ENCODE measurements around the gene PPP2R3B. TPM values are rescaled to one million over a fixed set of nuclear protein-coding genes. Genes with fewer than 3 reads are reported as not detected.

Gene PPP2R3B
- total RNA-seq, 6 experiments from 2014 or later = 11.7 to 20.5 (median 13.9) TPM

DNA sequence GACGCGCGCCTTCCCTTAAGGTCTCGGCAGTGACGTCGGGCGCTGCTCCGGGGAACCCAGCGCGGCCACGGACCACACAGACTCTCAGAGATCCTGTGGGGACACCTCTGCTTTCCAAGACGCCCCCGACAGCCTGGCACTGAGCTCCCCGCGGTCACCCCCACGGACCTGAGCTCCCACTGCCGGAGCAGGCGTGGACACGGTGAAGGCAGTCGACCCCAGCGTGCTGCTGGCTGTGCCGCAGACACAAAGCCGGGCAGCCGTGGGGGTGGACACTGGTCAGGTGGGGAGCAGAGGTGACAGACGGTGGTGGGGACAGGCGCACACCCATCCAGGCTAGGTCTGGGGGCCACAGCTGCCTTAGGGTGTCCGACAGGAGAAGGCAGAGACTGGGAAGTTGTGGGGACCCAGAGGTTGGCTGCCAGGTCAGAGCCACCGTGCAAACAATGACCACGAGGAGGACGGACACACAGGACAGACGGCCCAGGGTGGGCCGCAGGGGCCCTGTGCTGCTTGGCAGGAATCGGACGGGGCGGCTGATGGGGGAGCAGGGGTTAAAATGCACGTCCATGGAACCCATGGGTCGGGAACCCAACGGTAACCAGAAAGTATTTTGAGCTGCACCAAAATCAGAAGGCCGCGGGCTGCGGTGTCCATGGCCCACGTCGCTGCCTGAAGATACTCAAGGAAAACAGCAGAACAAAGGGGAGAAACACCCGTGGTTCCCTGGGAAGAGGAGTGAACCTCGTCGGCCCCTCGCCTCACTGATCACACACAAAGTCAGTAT, 51.5 kb downstream of the PPP2R3B start:
- TF ChIP-seq, protein P1, sequence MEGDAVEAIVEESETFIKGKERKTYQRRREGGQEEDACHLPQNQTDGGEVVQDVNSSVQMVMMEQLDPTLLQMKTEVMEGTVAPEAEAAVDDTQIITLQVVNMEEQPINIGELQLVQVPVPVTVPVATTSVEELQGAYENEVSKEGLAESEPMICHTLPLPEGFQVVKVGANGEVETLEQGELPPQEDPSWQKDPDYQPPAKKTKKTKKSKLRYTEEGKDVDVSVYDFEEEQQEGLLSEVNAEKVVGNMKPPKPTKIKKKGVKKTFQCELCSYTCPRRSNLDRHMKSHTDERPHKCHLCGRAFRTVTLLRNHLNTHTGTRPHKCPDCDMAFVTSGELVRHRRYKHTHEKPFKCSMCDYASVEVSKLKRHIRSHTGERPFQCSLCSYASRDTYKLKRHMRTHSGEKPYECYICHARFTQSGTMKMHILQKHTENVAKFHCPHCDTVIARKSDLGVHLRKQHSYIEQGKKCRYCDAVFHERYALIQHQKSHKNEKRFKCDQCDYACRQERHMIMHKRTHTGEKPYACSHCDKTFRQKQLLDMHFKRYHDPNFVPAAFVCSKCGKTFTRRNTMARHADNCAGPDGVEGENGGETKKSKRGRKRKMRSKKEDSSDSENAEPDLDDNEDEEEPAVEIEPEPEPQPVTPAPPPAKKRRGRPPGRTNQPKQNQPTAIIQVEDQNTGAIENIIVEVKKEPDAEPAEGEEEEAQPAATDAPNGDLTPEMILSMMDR (IDR thresholded peaks at IDR 0.05) = no peak
- no peaks in the 10 kb centered on the region for H3K4me1 Mint-ChIP-seq (ENCODE audit: low read depth)
- H3K4me3 Mint-ChIP-seq = no peak overlapping the region
- H3K27me3 Mint-ChIP-seq (ENCODE audit: insufficient read depth) = peaks cover 7% of the 10 kb centered on the region
- peaks cover 35% of the 10 kb centered on the region for H3K36me3 Mint-ChIP-seq (ENCODE audit: low read depth)
- no peak overlapping the region for H3K27ac Mint-ChIP-seq
- DNase-seq = no peak
- H3K9me3 Mint-ChIP-seq = peaks cover 18% of the 10 kb centered on the region

DNA sequence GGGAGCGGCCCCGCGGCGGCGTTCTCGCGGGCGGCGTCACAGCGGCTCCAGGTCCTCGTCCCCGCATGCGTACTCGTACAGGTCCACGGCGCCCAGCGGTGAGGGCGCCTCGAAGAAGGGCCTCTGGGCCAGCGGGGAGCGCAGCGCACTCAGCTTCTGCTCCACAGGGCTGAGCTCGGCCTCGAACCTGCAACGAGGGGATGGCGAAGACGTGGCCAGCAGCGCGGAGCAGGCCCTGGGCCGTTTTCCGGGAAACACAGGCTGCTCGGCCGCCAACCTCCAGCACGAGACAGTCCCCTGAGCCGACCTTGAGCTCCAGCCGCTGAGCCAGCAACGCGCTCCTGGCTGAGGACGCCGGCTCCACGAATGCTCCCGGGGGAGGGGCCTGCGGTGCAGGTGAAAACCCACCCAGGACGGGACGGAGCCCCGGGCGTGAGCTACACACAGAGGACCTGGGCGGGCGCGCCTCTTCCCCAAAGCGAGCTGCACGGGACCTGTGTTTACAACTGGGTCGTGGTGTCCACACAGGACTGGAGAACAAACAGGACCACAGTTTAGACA, 52.3 kb downstream of the PPP2R3B start:
- H3K27ac Mint-ChIP-seq = no peak overlapping the region
- peaks cover 35% of the 10 kb centered on the region for H3K36me3 Mint-ChIP-seq (ENCODE audit: low read depth)
- peaks cover 8% of the 10 kb centered on the region for H3K27me3 Mint-ChIP-seq (ENCODE audit: insufficient read depth)
- H3K9me3 Mint-ChIP-seq = peaks cover 18% of the 10 kb centered on the region
- no peak overlapping the region for H3K4me3 Mint-ChIP-seq
- no peak for DNase-seq
- TF ChIP-seq, protein P1 (IDR thresholded peaks at IDR 0.05) = no peak
- H3K4me1 Mint-ChIP-seq (ENCODE audit: low read depth) = no peaks in the 10 kb centered on the region

DNA sequence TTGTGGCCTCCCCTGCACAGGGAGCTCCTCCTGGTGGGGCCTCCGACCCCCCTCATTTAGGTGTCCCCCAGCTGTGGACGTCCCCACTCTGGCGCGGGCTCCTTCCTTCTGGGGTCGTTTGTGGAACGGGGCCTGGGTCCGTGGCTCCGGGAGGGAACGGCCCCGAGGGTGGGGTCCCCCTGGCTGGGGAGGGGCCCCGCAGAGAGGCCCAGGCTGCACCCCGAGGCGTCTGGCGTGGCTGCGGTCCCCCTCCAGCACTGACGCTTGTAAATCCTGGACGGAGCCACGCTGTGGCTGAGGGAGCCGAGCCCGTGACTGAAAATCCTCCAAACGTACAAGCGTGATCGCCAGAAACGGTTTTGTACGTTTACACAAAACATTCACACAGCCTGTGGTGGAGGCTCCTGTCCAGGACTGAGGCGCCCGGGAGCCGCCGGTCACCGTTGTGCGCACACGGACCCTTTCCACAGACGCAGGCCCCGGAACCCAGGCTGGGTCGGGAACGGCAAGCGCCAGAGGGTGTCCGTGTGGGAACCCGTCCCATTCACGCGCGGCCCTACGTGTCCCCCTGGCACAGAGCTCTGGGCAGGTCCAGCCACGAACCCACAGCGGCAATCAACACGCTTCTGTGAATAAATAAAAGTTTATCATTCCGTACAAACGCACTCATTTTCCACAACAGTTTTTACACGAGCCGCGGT, 52.9 kb downstream of the PPP2R3B start:
- Mint-ChIP-seq H3K36me3 (ENCODE audit: low read depth) (peaks cover 35% of the 10 kb centered on the region), H3K27ac (no peak overlapping the region), H3K27me3 (ENCODE audit: insufficient read depth) (peaks cover 7% of the 10 kb centered on the region), H3K4me1 (ENCODE audit: low read depth) (no peaks in the 10 kb centered on the region), H3K9me3 (peaks cover 18% of the 10 kb centered on the region), H3K4me3 (no peak overlapping the region)
- TF ChIP-seq, protein P1 (IDR thresholded peaks at IDR 0.05) = no peak
- DNase-seq = no peak

DNA sequence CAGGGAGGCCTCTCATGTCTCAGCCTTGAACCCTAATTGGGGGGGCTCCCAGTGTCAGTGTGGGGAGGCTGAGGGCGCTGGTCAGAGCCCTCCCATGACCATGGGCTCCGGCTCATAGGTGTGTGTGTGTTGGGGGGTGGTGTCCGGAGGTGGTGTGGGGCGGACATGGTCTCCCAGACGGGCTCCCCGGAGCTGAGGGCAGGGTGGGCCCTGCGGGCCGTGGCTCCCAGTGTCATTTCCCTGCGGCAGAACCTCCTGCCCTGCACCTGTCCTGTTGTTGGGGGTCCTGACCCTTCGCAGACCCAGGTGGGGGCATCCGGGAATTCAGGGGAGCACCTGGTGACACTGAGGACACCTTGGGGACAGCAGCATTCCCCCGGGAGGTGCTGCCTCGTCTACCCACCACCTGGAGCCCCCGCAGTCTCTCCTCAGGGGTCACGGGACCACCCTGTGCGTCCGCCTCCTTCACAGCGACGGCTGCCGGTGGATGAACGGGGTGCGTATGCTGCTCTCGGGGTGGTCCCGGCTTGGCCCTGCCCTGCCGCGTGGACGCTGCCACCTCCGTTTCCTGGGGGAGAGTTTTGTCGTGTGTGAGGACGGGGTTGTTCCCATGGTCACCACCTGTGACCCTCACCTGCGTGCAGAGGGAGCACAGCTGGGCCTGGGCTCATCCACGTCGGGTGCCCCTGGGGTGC, 53.6 kb downstream of the PPP2R3B start:
- Mint-ChIP-seq H3K4me3 (no peak overlapping the region), H3K9me3 (peaks cover 17% of the 10 kb centered on the region), H3K27ac (no peak overlapping the region), H3K4me1 (ENCODE audit: low read depth) (no peaks in the 10 kb centered on the region), H3K36me3 (ENCODE audit: low read depth) (peaks cover 33% of the 10 kb centered on the region), H3K27me3 (ENCODE audit: insufficient read depth) (peaks cover 7% of the 10 kb centered on the region)
- TF ChIP-seq, protein P1 (IDR thresholded peaks at IDR 0.05) = no peak
- no peak for DNase-seq

DNA sequence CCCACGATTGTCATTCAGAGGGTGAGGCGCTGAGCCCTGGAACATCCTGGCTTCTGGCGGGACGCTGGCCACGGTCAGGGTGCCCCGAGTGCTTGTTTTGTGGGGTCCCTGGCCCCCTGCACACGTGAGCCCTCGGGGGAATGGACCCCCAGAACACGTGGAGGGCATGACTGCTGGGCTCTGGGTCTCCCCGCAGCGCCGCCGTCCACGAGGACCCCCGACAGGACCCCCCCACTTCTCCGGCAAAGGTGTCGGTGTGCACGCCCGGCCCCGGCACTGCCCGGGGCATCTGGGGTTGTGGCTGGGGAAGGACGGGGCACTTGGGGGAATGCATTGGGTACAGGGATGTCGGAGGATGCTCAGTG, 54.2 kb downstream of the PPP2R3B start:
- Mint-ChIP-seq H3K4me3 (no peak overlapping the region), H3K27ac (no peak overlapping the region), H3K9me3 (peaks cover 12% of the 10 kb centered on the region), H3K36me3 (ENCODE audit: low read depth) (peaks cover 27% of the 10 kb centered on the region), H3K27me3 (ENCODE audit: insufficient read depth) (peaks cover 7% of the 10 kb centered on the region), H3K4me1 (ENCODE audit: low read depth) (no peaks in the 10 kb centered on the region)
- TF ChIP-seq, protein P1 (IDR thresholded peaks at IDR 0.05) = no peak
- no peak for DNase-seq
